ENCODE data around the gene EBPL. TPM values are rescaled to one million over a fixed set of nuclear protein-coding genes. Genes with fewer than 3 reads are reported as not detected.

The EBPL gene
- total and polyA plus RNA-seq, 9 donors, result 48.7 to 112 (median 70.0) TPM

DNA sequence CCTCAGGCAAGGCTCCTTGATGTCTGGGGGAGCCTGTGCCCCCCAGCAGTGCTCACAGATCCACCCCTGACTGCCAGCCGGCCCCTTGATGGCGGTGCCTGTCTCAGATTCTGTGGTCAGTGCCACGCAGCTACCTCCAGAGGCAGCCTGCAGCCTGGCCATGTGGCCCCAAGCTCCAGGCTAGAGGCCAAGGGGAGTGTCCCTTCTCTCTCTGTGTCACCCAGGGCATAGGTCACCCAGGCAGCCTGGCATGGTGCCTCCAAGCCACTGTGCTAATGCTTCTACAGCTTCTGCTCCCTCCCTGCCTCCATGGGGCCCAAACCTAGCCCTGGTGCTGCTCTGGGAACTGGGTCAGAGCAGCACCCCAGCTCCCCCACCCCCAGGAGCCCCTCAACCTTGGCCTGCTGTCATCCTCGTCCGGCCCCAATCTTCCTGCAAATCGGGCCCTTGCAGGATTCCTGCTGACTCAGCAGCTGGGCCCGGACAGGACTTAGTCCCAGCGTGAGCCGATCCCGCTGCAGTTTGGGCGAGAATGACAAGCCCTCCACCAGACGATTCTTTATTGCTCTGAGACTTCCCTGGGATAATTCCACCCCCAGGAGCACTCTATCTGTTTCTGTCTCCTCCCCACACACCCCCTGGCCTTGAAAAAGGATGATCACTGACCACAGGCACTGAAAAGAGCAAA lies 65.8 kb downstream of the EBPL start:
- H3K36me3 ChIP-seq, result no peaks in the 10 kb centered on the region
- 30 to 44% (median 35%) methylated on average over 12 of the region's 12 CpGs for WGBS, 3 donors
- H3K4me3 ChIP-seq, result no peak overlapping the region

DNA sequence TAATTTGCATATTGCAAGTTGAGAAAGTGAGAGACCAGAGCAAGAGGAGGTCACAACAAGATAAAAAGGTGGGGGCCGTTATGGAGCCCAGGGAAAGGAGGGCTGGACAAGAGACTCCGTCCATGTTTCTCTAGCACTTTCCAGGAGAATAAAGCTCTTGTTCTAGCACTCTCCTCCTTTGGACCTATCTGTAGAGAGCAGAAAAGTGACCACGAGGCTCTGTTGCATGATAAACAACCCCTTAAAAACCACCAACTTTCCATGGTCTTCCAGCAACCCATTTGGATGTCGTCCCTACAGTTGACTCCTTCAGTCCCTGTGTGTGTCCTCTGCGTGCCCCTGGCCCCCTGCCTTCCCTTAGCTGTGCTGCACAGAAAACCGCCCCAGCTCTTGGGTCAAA lies 67.1 kb downstream of the EBPL start:
- DNase-seq, result no peak
- H3K36me3 ChIP-seq, result no peaks in the 10 kb centered on the region
- H3K27me3 ChIP-seq, result no peaks in the 10 kb centered on the region
- TF ChIP-seq POLR2A (IDR thresholded peaks at IDR 0.05) (no peak), EP300 (IDR thresholded peaks at IDR 0.05) (no peak)
- TF ChIP-seq, protein P1, sequence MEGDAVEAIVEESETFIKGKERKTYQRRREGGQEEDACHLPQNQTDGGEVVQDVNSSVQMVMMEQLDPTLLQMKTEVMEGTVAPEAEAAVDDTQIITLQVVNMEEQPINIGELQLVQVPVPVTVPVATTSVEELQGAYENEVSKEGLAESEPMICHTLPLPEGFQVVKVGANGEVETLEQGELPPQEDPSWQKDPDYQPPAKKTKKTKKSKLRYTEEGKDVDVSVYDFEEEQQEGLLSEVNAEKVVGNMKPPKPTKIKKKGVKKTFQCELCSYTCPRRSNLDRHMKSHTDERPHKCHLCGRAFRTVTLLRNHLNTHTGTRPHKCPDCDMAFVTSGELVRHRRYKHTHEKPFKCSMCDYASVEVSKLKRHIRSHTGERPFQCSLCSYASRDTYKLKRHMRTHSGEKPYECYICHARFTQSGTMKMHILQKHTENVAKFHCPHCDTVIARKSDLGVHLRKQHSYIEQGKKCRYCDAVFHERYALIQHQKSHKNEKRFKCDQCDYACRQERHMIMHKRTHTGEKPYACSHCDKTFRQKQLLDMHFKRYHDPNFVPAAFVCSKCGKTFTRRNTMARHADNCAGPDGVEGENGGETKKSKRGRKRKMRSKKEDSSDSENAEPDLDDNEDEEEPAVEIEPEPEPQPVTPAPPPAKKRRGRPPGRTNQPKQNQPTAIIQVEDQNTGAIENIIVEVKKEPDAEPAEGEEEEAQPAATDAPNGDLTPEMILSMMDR (IDR thresholded peaks at IDR 0.05), result no peak
- WGBS, 3 donors, result 79 to 91% (median 87%) methylated on average over 6 of the region's 6 CpGs
- peaks cover 3% of the 10 kb centered on the region for H3K4me1 ChIP-seq (ENCODE audit: insufficient read depth)
- no peak overlapping the region for H3K27ac ChIP-seq
- intact Hi-C loops (cut with DNase I), result no loop called here
- no peaks in the 10 kb centered on the region for H3K9me3 ChIP-seq
- no peak overlapping the region for H3K4me3 ChIP-seq

More for the DNA sequence above, 65.8 kb downstream of the EBPL start:
- intact Hi-C loops (cut with DNase I), result no loop called here
- H3K27me3 ChIP-seq, result no peaks in the 10 kb centered on the region
- no peaks in the 10 kb centered on the region for H3K9me3 ChIP-seq
- H3K4me1 ChIP-seq (ENCODE audit: insufficient read depth), result peaks cover 3% of the 10 kb centered on the region
- no peak overlapping the region for H3K27ac ChIP-seq
- peak; percentile 32 to 52 (median 38) for DNase-seq
- TF ChIP-seq EP300 (IDR thresholded peaks at IDR 0.05) (no peak), POLR2A (IDR thresholded peaks at IDR 0.05) (no peak)
- TF ChIP-seq, protein P1 (IDR thresholded peaks at IDR 0.05), result no peak

DNA sequence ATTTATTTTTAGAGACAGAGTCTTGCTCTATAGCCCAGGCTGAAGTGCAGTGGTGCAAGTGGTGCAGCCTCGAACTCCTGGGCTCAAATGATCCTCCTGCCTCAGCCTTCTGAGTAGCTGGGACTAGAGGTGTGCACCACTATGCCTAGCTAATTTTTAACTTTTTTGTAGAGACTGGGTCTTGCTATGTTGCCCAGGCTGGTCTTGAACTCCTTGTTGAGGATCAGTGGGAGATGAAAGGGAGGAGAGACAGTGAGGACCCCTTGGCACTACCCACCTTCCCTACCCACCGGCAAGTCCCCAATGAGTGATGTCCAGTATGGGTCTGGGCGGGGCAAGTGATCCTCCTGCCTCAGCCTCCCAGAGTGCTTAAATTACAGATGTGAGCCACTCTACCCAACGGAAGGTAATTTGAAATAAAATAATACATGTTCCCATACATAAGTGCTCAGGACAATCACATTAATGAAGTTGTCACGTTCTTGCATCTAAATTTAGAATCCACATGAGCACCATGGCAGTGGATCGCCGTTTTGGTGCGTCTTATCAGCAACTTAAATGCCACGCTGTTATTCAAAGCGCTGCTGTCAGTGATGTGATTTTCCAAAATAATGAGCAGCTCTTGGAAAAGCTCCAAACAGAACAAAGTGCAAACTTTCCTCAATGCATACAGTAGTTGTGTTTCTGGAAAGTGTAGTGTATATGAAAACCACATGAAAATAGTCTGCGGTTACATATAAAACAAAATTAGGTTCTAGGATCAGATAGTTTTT lies 68.9 kb downstream of the EBPL start:
- Histone ChIP-seq H3K27me3 (no peaks in the 10 kb centered on the region), H3K27ac (no peak overlapping the region), H3K4me3 (no peak overlapping the region), H3K4me1 (ENCODE audit: insufficient read depth) (peaks cover 3% of the 10 kb centered on the region), H3K36me3 (no peaks in the 10 kb centered on the region), H3K9me3 (no peaks in the 10 kb centered on the region)
- no peak for TF ChIP-seq EP300 (IDR thresholded peaks at IDR 0.05)
- TF ChIP-seq, protein P1 (IDR thresholded peaks at IDR 0.05), result no peak
- no peak for TF ChIP-seq POLR2A (IDR thresholded peaks at IDR 0.05)
- 37 to 42% (median 37%) methylated on average over 11 of the region's 11 CpGs for WGBS, 3 donors
- DNase-seq, result no peak
- intact Hi-C loops (cut with DNase I), result no loop called here

DNA sequence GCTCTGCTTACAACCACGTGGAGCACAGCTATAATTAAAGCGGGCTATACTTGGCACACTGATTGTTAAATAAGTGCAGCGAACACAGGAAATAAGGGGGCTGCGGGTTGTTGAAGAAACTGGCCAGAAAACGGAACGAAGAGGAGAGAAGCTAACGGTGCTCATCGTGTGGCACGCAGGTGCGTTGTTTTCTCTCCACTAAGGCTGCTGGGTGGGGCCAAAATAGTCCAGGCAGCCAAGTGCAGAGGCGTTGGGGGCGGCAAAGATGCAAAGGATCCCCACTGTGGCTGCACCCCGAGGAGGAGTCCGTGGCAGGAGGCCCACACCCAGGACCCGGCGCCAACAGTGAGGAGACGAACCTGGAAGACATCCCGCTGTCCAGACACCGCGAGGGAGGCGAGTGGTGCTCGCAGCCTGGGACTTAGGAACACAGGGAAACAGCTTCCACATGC lies 71.1 kb downstream of the EBPL start:
- Histone ChIP-seq H3K27me3 (no peaks in the 10 kb centered on the region), H3K9me3 (no peaks in the 10 kb centered on the region), H3K36me3 (no peaks in the 10 kb centered on the region), H3K27ac (no peak overlapping the region), H3K4me3 (no peak overlapping the region), H3K4me1 (ENCODE audit: insufficient read depth) (peaks cover 6% of the 10 kb centered on the region)
- intact Hi-C loops (cut with DNase I), result no loop called here
- no peak for TF ChIP-seq POLR2A (IDR thresholded peaks at IDR 0.05)
- TF ChIP-seq EP300 (IDR thresholded peaks at IDR 0.05), result no peak
- TF ChIP-seq, protein P1 (IDR thresholded peaks at IDR 0.05), result no peak
- WGBS, 3 donors, result 46 to 63% (median 62%) methylated on average over 22 of the region's 22 CpGs
- DNase-seq, result peak in 3 of 5 donors; percentile 19 to 46 (median 27)
